ENCODE results near the gene COG3. TPM values are rescaled to one million over a fixed set of nuclear protein-coding genes. Genes with fewer than 3 reads are reported as not detected.

Gene COG3
- total and polyA plus RNA-seq, 12 donors = 21.9 to 70.1 (median 34.0) TPM

DNA sequence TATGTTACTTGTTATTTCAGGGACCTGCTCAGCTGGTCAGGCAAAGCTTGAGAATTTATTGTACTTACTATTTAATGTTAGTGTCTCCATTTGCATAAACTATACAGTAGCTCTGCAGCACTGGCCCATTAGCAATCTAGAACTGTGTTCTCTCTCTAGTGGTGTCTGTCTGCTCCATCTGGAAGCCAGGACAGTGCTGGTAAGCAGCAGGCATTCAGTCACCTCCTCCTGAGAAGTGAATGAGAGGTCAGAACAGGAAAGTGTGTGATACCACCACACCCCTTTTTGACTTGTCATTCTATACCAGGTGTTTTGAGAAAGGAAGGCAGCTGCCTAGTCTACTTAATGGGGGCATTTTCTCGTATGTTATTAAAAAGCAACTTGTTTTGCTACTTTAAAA, 3.9 kb downstream of the COG3 start:
- DNase-seq = no peak
- Histone ChIP-seq H3K9me3 (replicated peaks in 1 of 3) (no peaks in the 10 kb centered on the region), H3K27ac (peak overlapping the region in 3 of 5 donors; percentile 0 to 41 (median 18)), H3K4me1 (replicated peaks in 1 of 2) (peaks cover 37 to 62% of the 10 kb centered on the region in 2 donors), H3K27me3 (no peaks in the 10 kb centered on the region), H3K4me3 (no peak overlapping the region), H3K36me3 (replicated peaks in 1 of 2) (no peaks in the 10 kb centered on the region)
- TF ChIP-seq POLR2A (IDR thresholded peaks at IDR 0.05) = no peak
- TF ChIP-seq, protein P1, sequence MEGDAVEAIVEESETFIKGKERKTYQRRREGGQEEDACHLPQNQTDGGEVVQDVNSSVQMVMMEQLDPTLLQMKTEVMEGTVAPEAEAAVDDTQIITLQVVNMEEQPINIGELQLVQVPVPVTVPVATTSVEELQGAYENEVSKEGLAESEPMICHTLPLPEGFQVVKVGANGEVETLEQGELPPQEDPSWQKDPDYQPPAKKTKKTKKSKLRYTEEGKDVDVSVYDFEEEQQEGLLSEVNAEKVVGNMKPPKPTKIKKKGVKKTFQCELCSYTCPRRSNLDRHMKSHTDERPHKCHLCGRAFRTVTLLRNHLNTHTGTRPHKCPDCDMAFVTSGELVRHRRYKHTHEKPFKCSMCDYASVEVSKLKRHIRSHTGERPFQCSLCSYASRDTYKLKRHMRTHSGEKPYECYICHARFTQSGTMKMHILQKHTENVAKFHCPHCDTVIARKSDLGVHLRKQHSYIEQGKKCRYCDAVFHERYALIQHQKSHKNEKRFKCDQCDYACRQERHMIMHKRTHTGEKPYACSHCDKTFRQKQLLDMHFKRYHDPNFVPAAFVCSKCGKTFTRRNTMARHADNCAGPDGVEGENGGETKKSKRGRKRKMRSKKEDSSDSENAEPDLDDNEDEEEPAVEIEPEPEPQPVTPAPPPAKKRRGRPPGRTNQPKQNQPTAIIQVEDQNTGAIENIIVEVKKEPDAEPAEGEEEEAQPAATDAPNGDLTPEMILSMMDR (IDR thresholded peaks at IDR 0.05) = no peak
- WGBS, 4 donors = 45 to 63% (median 54%) methylated on average over 1 of the region's 1 CpG
- intact Hi-C loops (cut with DNase I) = loop anchor here in 1 of 2 donors (10.0 kb wide), 1 partner anchor 54 kb away; the partner anchor contains the start of gene SLC25A30

DNA sequence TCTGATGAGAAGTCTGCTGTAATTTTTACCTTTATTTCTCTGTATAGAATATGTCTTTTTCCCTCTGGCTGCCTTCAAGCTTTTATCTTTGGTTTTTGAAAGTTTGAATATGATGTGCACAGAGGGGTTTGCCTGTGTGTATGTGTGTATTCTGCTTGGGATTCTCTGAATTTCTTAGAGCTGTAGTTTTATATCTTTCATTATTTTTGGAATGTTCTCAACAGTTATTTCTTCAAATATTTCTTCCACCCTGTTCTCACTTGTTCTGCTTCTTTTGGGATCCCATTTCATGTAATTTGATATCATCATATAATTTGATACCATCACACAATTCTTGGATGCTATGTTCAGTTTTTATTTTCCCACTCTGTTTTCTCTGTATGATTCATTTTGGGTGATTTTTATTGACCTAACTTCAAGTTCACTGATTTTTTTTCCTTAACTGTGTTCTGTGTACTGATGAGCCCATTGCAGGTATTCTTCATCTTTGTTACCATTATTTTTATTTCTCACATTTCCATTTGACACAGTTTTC, 7.5 kb downstream of the COG3 start:
- Histone ChIP-seq H3K4me3 (no peak overlapping the region), H3K27ac (no peak overlapping the region)
- intact Hi-C loops (cut with DNase I) = no loop called here

DNA sequence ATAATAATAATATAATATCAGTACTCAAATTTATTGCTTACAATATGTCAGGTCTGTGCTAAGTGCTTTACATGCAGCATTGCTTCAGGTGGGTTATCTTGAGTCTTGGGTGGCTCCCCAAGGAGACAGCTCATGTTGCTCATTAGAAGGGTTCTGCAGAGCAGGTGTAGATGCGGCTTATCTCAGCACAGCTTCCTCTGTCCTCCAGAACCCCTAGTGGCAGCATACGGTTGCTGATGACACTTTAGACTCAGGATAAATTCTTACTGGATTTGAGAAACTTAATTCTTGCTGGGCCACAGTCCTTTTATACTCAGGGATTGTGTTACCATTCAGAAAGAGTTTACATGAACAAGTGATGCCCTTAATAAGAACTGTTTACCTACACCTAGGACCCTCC, 8.9 kb downstream of the COG3 start:
- H3K27me3 ChIP-seq = no peaks in the 10 kb centered on the region
- no peak for TF ChIP-seq POLR2A (IDR thresholded peaks at IDR 0.05)
- TF ChIP-seq, protein P1 (IDR thresholded peaks at IDR 0.05) = no peak
- no peak overlapping the region for H3K27ac ChIP-seq
- intact Hi-C loops (cut with DNase I) = no loop called here
- no peak for DNase-seq
- no peaks in the 10 kb centered on the region for H3K9me3 ChIP-seq (replicated peaks in 1 of 3)
- peaks cover 0 to 6% of the 10 kb centered on the region in 2 donors for H3K36me3 ChIP-seq (replicated peaks in 1 of 2)
- WGBS, 4 donors = 50 to 70% (median 61%) methylated on average over 2 of the region's 2 CpGs
- no peak overlapping the region for H3K4me3 ChIP-seq
- H3K4me1 ChIP-seq (replicated peaks in 1 of 2) = peaks cover 9 to 35% of the 10 kb centered on the region in 2 donors

More for the DNA sequence above, 7.5 kb downstream of the COG3 start:
- Histone ChIP-seq H3K27me3 (no peaks in the 10 kb centered on the region), H3K9me3 (replicated peaks in 1 of 3) (no peaks in the 10 kb centered on the region), H3K4me1 (replicated peaks in 1 of 2) (peaks cover 23 to 49% of the 10 kb centered on the region in 2 donors), H3K36me3 (replicated peaks in 1 of 2) (peaks cover 0 to 6% of the 10 kb centered on the region in 2 donors)
- DNase-seq = no peak
- TF ChIP-seq, protein P1 (IDR thresholded peaks at IDR 0.05) = no peak
- no peak for TF ChIP-seq POLR2A (IDR thresholded peaks at IDR 0.05)

DNA sequence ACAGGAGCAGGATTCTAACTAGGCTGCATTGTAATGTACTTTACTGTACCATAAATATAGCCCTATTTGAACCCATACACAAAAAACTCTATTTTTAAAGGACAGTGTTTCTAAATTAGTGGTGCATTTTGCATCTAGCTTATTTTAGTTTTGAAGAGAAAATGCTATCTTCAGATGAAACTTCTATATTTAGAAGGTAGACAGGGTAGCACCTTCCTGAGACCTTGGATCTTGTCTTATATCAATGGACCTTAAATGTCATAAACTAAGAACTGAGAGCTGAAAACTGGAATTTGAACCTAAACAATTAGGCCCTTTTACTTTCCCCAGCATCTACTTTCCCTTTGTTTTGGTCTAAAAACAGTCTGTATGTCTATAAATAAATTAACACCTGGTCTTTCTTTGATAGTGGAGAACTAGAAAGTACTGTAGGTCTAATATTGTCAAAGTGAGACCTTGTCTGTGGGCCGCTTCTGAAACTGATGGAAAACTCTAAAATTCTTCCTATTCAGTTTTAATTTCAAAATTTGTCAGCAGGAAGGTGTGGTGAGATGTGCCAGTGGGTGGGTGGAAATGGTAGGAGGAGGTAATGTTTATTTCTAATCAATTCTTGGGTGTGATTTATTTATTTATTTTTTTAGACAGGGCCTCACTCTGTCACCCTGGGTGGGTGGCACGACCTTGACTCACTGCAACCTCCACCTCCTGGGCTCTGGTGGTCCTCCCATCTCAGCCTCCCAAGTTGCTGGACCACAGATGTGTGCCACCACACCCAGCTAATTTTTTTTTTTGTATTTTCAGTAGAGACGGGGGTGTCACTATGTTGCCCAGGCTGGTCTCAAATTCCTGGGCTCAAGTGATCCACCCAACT, 10.1 kb downstream of the COG3 start:
- Histone ChIP-seq H3K27me3 (no peaks in the 10 kb centered on the region), H3K27ac (no peak overlapping the region), H3K4me3 (no peak overlapping the region), H3K4me1 (replicated peaks in 1 of 2) (peaks cover 2 to 25% of the 10 kb centered on the region in 2 donors), H3K36me3 (replicated peaks in 1 of 2) (peaks cover 0 to 10% of the 10 kb centered on the region in 2 donors), H3K9me3 (replicated peaks in 1 of 3) (no peaks in the 10 kb centered on the region)
- 92 to 96% (median 94%) methylated on average over 3 of the region's 3 CpGs for WGBS, 4 donors
- TF ChIP-seq, protein P1 (IDR thresholded peaks at IDR 0.05) = no peak
- TF ChIP-seq POLR2A (IDR thresholded peaks at IDR 0.05) = no peak
- intact Hi-C loops (cut with DNase I) = no loop called here
- no peak for DNase-seq
